NCI-H2107 treated with DMSO at 0.1 percent for 48 hours (cell line): ENCODE measurements around the gene PTMS.
"Not testable (repeated sequence)": the region's sequence is repeated elsewhere in the genome, so short reads cannot be mapped to it uniquely, and the experiment has no call there.

ENCODE experiments used
- DNase-seq: peaks from one replicate; lab custom pipeline; 2025; ENCODE audit not compliant: unreplicated experiment; lab: John Stamatoyannopoulos, UW

Gene PTMS, protein sequence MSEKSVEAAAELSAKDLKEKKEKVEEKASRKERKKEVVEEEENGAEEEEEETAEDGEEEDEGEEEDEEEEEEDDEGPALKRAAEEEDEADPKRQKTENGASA

DNA sequence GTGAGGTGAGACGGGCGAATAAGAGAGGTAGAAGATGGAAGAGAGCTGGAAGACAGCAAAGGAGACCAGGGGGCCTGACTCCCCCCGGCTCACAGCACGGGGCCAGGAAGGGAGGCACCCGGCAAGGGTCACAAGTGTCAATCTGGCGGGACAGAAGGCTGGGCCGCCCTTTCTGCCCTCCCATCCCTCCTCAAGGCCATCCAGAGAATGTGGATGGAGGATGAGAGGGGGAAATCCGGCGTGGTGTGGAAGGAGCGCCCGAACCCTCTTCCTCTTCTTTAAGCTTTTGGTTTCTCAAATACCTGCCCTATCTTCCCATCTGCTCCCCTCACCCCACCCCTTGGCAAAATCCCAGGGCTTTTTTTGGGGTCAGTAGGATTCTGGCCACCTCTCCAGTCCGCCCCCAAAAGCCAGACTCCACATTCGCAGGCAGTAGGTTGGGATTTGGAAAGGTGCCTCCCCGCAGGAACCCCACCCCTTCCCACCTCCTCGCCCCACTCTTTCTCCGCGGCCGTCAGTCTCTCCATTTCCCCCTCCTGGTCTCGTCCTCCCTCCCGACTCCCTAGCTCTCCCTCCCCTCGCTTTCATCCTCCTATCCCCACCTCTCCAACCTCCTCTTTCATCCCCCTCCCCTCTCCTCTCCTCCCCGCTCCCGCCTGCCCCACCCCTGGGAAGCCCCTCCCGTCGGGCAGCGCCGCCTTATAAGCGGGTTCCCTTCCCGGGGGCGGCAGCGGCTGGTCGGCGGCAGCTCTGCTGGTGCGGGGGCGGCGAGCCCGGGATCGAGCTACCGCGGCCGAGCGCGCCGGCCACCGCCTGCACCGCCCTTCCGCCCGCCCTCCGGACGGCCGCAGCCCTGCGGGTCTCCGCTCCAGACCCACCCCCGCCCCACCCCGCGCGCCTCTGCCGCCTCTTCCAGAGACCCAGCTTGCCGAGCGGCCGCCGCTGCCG is at the start of gene PTMS:
Gene PTMS (plus strand): TSS at position 730 of the 948 bp plus-strand sequence. CDS start 343 bp downstream, outside the sequence.
- peak; percentile 90 for DNase-seq

DNA sequence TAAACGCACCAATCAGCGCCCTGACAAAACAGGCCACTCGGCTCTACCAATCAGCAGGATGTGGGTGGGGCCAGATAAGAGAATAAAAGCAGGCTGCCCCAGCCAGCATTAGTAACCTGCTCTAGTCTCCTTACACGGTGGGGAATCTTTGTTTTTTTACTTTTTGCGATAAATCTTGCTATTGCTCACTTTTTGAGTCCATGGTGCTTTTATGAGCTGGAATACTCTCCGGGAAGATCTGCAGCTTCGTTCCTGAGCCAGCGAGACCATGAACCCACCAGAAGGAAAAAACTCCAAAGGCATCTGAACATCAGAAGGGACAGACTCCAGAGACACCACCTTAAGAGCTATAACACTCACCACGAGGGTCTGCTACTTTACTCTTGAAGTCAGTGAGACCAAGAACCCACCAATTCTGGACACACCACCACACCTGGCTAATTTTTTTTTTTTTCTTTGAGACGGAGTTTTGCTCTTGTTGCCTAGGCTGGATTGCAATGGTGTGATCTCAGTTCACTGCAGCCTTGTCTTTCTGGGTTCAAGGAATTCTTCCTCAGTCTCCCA is 49.2 kb upstream of the PTMS start:
- no peak for DNase-seq

DNA sequence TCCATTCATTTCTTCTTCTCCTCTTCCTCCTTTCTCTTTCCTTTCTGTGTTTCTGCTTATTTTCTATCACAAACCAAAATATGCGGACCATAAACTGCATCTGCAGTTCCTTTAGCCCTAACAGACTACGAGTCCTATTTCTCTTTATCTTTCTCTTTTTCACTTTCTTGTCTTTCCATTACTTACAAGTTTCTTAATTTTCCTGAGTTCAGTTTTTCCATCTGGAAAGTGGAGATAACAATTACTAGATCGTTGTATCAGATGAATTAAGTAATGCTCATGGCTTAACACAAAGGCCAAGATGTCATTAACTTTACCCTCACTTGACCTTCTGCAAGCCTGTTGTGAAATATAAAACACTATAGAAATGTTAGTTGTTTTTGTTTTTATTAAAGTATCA is 43.3 kb upstream of the PTMS start:
- no peak for DNase-seq

DNA sequence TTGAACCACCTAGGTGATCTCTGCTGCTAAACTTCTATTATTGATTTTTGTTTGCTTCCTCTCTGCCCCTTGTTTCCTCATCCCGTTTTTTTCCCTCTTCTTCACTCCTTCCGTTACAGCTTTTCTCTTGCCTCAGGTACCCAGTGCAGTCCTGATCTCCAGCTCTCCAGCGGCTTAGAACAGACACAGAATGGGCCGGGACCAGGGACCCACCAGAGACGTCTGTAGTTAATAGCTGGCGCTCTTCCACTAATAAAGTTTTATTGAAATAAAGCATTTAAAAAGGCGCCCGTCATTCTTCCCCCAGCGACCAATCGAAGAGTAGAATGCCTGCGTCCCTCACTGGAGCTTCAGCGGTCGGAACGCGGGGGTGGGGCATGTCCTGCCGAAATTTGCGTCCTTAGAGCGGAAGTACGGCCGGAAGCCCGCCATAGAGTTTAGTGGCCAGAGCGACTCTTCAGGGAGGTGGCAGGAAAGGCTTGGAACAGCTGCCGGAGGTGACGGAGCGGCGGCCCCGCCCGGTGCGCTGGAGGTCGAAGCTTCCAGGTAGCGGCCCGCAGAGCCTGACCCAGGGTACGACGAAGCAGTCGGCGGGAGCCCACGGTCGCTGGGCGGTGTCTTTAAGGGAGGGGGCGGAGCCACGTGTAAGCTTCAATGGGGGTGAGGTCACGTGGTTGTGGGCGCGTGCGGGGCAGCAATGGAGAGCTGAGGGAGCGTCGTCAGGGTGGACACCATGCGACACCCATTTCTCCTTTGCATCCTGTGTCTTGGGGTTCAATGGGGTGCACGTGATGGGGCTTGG is 42.4 kb upstream of the PTMS start, which contains the start of gene COPS7A:
Gene COPS7A (plus strand): TSS at position 440 of the 802 bp plus-strand sequence. CDS start 611 bp downstream, outside the sequence.
- DNase-seq = peak; percentile 99

DNA sequence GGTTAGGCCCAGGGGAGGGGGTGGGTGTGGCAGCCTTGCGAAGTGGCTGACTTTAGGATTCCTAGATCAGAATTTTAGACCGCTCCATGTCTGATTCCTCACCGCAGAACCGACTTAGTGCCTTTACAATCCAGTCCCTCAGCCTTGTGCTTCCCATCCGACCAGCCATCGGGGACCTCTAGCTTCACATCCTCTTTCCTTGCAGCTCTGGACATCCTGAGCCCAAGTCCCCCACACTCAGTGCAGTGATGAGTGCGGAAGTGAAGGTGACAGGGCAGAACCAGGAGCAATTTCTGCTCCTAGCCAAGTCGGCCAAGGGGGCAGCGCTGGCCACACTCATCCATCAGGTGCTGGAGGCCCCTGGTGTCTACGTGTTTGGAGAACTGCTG is 41.8 kb upstream of the PTMS start:
- peak; percentile 40 for DNase-seq

DNA sequence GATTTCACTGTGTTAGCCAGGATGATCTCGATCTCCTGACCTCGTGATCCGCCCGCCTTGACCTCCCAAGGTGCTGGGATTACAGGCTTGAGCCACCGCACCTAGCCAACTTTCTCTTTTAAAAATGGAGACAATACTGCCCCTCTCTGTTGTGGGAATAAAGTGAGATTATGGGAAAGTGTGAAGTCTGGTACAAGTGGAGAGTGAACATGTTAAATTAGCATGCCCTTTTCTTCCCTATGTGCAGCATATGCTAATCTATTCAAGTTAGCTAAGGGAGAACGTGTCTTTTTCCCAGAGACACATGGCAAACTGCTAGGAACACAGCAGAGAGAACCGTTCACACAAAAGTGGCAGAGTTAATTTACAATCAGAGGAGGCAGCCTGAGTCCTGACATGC is 40.8 kb upstream of the PTMS start:
- DNase-seq = no peak

DNA sequence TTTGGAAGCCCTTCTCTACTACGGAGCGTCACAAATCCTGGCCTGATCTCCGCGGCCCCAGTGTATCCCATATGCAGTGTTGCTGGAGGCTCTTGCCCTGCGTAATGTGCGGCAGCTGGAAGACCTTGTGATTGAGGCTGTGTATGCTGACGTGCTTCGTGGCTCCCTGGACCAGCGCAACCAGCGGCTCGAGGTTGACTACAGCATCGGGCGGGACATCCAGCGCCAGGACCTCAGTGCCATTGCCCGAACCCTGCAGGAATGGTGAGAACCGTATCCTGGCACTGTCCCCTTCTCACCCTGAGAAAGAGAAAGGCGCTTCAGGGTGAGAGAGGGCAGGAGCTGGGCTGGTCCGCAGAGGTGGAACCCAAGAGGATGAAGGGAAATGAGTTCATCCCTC is 37.0 kb upstream of the PTMS start:
- no peak for DNase-seq

DNA sequence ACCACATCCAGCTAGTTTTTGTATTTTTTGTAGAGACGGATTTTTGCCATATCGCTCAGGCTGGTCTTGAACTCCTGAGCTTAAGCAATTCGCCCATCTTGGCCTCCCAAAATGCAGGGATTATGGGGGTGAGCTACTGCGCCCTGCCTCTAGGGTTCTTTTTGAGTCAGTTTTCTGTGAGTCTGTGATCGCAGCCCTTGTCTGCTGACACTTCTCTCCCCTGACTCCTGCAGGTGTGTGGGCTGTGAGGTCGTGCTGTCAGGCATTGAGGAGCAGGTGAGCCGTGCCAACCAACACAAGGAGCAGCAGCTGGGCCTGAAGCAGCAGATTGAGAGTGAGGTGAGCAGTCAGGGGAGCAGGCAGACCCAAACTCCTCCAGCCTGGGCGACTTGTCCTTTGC is 36.0 kb upstream of the PTMS start:
- DNase-seq = no peak

DNA sequence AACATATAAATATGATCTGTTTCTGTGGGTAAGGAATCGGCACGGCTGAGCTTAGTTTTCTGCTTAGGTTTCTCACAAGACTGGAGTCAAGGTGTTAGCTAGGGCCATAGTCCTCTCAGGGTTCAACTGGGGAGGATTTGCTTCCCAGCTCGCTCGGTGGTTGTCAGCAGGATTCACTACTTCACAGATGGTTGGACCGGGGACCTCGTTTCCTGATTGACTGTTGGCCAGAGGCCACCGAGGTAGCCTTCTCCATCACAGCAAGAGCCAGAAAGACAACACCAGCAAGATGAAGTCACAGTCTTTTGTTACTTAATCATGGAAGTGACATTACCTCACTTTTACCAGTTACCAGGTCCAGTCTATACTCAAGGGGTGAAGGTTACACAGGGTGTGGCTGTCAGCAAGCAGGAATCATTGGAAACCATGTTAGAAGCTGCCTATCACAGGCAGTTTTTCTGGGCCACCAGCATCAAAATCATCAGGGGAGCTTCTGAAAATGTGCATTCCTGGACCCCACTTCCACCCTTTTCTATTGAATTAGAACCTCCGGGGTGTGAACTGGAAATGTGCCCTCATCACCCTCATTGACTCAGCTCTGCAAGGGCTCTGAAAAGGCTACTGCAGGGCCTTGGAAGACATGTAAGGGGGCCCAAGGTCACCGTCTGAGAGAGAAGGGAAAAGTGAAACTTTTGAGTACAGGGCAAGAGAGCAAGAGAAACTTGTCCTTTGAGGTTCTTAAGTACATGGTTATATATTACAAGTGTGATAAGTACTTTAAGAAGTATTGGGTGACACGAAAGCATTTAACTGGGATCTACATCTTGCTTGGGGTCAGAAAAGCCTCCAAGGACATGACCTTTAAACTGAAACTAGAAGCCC is 31.4 kb upstream of the PTMS start:
- DNase-seq = no peak

DNA sequence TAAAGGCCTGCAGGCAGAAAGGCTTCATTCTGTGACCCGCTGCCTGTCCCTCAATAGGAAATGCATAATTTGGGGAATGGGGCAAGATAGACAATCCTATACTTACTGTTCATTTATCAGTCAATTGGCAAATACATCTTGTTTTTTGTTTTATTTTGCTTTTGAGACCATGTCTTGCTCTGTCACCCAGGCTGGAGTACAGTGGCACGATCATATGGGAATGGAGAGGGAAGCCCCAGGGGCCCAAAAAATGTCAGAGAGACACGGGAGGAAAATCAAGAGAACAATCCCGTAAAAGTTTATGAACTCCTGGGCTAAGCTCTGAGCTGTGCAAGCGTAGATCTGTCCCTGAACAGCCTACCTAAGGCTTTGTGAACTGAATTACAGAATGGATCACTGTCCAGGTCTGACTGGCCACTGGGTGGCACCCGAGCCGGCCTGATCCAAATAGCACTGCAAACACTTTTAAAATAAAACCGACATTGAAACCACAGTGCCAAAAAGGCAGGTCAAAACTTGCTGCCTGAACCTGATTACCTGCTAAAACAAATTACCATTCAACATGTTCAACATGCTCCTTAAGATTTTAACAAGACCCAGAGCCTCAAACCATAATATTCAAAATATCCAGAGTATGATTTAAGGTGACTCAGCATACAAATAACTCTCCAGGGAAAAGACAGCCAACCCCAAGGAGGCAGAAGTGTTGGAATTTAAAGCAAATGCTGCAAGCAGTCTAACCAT is 30.5 kb upstream of the PTMS start:
- peak; percentile 49 for DNase-seq

DNA sequence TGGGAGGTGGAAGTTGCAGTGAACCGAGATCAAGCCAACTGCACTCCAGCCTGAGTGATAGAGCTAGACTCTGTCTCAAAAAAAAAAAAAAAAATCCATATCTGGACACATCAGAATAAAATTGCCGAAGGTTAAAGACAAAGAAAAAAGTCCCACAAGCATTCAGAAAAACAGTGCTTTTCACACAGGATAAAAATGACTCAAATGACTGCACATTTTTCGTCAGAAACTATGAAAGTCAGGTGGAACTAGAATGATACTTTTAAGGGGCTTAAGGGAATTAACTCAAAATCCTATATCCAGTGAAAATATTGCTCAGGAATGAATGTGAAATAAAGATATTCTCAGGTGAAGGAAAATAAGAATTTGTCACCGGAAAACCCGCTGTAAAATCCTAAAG is 29.4 kb upstream of the PTMS start:
- no peak for DNase-seq

DNA sequence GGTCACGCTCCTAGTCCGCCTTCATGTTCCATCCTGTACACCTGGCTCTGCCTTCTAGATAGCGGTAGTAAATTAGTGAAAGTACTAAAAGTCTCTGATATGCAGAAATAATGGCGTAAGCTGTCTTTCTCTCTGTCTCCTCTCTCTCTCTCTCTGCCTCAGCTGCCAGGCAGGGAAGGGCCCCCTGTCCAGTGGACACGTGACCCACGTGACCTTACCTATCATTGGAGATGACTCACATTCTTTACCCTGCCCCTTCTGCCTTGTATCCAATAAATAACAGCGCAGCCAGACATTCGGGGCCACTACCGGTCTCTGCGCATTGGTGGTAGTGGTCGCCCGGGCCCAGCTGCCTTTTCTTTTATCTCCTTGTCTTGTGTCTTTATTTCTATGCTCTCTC is 24.1 kb upstream of the PTMS start:
- DNase-seq = not testable (repeated sequence)

DNA sequence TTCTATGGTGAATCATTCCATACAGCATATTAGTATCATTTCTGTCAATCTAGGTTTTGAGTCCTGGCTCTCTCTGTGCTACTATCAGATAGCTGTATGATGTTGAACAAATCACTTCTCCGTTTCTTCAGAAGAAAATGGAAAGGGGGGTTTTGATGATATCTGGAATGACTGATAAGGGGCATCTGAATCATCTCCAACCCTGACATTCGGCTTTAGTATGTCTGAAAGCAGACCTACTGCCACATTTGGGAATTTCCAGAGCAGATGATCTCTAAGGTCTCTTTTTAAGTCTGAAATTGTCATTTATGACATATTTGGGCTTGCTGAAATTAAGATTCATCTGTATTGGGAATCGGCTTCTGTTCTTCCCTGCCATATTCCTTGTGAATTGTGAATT is 23.3 kb upstream of the PTMS start:
- DNase-seq = no peak

DNA sequence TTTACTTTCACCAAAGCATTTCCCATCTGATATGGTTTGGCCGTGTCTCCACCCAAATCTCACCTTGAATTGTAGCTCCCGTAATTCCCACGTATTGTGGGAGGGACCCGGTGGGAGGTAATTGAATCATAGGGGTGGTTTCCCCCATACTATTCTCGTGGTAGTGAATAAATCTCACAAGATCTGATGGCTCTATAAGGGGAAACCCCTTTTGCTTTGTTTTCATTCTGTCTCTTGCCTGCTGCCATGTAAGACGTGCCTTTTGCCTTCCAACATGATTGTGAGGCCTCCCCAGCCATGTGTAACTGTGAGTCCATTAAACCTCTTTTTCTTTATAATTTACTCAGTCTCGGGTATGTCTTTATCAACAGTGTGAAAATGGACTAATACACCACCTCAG is 22.9 kb upstream of the PTMS start:
- not testable (repeated sequence) for DNase-seq

DNA sequence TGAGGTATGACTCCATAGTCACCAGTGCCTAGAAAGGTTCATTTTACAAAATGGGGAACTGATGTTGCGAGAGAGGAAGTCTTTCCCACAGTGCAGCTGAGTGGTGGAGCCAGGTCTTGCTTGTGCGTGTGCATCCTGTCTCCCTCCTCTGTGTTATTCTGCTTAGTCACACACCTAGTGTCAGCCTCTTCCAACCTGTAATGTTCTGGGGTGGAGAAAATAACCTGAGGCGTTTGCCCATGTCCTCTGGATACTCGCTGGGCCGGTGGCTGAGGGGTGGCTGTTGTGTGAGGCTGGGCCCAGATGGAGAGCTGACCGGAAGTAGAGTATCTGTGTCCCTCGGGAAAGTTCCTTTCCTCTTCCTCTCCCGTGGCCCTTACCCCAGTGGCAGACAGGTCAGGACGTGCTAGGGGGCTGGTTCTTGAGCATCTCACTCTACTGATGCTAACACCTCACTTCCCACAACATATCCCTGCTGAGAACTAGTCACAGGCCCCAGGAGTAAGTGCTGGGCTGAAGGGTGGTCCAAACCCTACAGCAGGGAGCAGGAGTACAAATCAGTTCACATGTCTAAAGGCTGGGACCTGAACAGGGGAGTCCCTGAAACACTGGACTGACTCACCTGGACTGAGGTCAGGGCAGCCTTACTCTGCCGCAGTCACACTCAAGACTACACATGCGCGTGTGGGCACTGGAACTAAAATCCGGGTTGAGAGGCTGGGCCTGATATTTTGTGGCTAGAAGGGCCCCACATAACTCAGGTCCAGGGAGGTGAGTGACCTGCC is 20.2 kb upstream of the PTMS start:
- DNase-seq = no peak

DNA sequence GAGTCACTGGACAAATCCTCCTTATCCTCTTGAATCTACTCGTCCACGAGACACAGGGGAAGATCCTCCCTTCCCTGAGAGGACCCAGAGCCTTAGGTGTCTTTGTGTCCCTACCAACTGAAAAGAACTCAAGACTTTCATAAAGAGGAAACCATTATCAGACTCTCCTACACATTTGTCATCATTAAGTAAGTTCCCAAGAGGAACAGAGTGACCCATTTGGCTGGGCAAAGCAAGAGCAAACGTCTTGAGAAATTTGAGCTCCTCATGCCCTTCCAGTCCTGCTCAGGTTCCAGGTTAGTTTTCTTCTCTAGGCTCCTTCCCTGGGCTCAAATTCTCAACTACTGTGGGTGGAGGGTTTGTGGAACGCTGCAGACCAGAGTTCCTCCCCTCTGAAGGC is 18.9 kb upstream of the PTMS start:
- DNase-seq = no peak

DNA sequence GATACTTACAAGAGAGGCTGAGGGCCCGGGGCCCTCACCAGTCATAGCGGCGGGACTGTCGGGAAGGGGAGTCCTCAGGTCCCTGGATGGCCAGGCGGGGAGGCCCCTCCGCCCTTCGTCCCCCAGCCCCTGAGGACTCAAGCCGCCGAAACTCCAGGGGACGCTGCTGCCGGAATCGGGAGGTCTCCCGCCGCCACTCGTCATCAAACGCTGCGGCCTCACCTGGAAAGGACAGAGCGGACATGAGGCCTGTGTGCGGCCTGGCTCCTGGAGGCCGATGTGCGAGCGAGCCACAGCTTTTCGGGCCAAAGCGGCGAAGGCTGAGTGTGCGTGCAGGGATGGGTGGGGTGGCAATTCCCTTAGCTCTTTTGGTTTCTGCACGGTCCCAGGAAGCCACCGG is 17.4 kb upstream of the PTMS start:
- DNase-seq = no peak

DNA sequence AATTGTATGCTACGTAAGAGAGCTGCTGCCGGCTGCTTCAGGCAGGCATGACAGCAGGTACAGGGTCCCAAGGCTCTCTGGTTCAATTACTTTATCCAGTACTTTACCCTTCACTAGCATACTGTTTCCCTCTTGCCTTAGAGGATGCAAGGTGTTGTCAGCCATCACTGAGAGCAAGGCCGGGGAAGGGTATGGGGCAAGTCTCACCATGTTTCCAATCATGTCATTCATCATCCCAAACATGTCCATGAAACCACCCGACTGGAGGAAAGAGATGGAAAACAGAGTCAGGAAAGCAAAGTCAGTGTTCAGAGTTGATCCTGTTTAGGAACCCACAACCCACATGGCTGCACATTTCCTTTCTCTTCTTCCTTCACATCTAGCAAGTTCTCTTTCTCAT is 15.7 kb upstream of the PTMS start:
- DNase-seq = no peak

DNA sequence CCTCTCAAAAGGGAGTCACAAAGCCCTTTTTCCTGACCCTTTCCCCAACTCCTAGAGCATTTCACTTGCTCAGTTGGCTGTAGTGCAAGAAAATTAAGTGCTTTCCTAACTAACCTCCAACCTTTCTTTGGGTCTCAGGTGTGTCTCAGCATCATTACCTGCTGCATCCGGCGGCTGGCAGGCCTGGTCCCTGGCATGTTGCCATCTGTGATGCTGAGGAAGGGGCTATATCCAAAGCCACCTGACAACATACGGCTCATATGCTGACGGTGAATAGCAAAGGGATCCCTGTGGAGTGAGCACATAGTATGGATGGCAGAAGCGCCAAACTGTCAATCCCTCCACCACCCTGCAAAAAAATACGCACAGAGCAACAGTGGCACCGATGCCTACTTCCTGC is 14.4 kb upstream of the PTMS start:
- DNase-seq = no peak
